IPS DF 19.7 (cell line): Measurements from ENCODE around the gene GRAMD1A.
"Not testable (repeated sequence)": the region's sequence is repeated elsewhere in the genome, so short reads cannot be mapped to it uniquely, and the experiment has no call there.

ENCODE experiments used
- DNase-seq: peaks from one replicate; pipeline ENCODE4 v3.0.0-alpha.2; 2013; ENCODE audit warnings: low read depth, low spot score

GRAMD1A gene

GRCh38 chr19:34999498-35000337 lies at the start of gene GRAMD1A:
GRAMD1A (plus strand) TSS chr19:35000323; CDS start chr19:35000479, 156 bp downstream.
- DNase-seq: no peak

GRCh38 chr19:34953092-34953491 lies 47.0 kb upstream of the GRAMD1A start:
- DNase-seq: no peak

GRCh38 chr19:34957830-34958751 lies 42.0 kb upstream of the GRAMD1A start:
- DNase-seq: no peak

GRCh38 chr19:34959021-34959420 lies 41.1 kb upstream of the GRAMD1A start:
- DNase-seq: no peak

GRCh38 chr19:34960103-34960805 lies 39.9 kb upstream of the GRAMD1A start:
- no peak for DNase-seq

GRCh38 chr19:34960940-34961679 lies 39.0 kb upstream of the GRAMD1A start:
- no peak for DNase-seq

- no peak for DNase-seq
Observed at GRCh38 chr19:34961775-34962686, 38.1 kb upstream of the GRAMD1A start.

GRCh38 chr19:34962687-34963572 lies 37.2 kb upstream of the GRAMD1A start:
- DNase-seq: no peak

GRCh38 chr19:34963573-34964406 lies 36.3 kb upstream of the GRAMD1A start, which contains the start of gene ZNF792:
ZNF792 (minus strand) TSS chr19:34964229; CDS start chr19:34963662, 567 bp downstream.
- DNase-seq: no peak

- DNase-seq: no peak
Observed at GRCh38 chr19:34964598-34964997, 35.5 kb upstream of the GRAMD1A start.

GRCh38 chr19:34965505-34965904 lies 34.6 kb upstream of the GRAMD1A start:
- not testable (repeated sequence) for DNase-seq

- no peak for DNase-seq
Observed at GRCh38 chr19:34967551-34967950, 32.6 kb upstream of the GRAMD1A start.

GRCh38 chr19:34969721-34970120 lies 30.4 kb upstream of the GRAMD1A start:
- no peak for DNase-seq

- DNase-seq: not testable (repeated sequence)
Observed at GRCh38 chr19:34970185-34970780, 29.8 kb upstream of the GRAMD1A start.

GRCh38 chr19:34972163-34972705 lies 27.9 kb upstream of the GRAMD1A start:
- DNase-seq: no peak

- no peak for DNase-seq
Observed at GRCh38 chr19:34974646-34975045, 25.5 kb upstream of the GRAMD1A start.

- no peak for DNase-seq
Observed at GRCh38 chr19:34975056-34975455, 25.1 kb upstream of the GRAMD1A start.
